Tibial nerve (tissue), 4 donors: ENCODE results near the gene MBD1. TPM values are rescaled to one million over a fixed set of nuclear protein-coding genes. Genes with fewer than 3 reads are reported as not detected.
"Not testable (repeated sequence)": the region's sequence is repeated elsewhere in the genome, so short reads cannot be mapped to it uniquely, and the experiment has no call there.

Experiments
- DNase-seq, 2 donors: peaks; one replicate each; pipeline ENCODE4 v3.0.0-alpha.2; 2019; ENCODE audit warnings: low spot score in 2 of 2
- H3K27ac ChIP-seq, 4 donors: fragments of 200-600 bp; sonication (generic) in 3 of 4; one replicate each; pipeline ENCODE4 v1.5.1; 2017 to 2019; ENCODE audit warnings: mild to moderate bottlenecking in 1 of 4
- H3K27me3 ChIP-seq, 2 donors: fragments of 200-600 bp; sonication (generic) in 1 of 2; one replicate each; pipeline versions ENCODE4 v1.5.1 to v1.6.0; 2017 to 2019
- H3K36me3 ChIP-seq, 3 donors: fragments of 200-600 bp; sonication (generic); one replicate each; pipeline ENCODE4 v1.5.1; 2018 to 2019
- H3K4me1 ChIP-seq, 4 donors: fragments of 200-600 bp; sonication (generic) in 3 of 4; one replicate each; pipeline ENCODE4 v1.5.1; 2017 to 2019
- H3K4me3 ChIP-seq, 4 donors: fragments of 200-600 bp; sonication (generic) in 3 of 4; one replicate each; pipeline ENCODE4 v1.5.1; 2017 to 2019; ENCODE audit warnings: mild to moderate bottlenecking in 1 of 4, moderate library complexity in 1 of 4
- H3K9me3 ChIP-seq, 4 donors: fragments of 200-600 bp; sonication (generic) in 3 of 4; one replicate each; pipeline ENCODE4 v1.5.1; 2017 to 2019
- EP300 ChIP-seq, 2 donors: sonication (generic); formaldehyde crosslinking; IDR thresholded peaks; one replicate each; pipeline ENCODE4 v1.6.1; 2017; ENCODE audit warnings: antibody characterized with exemption in 2 of 2, mild to moderate bottlenecking in 1 of 2
- POLR2A ChIP-seq, 2 donors: fragments of 450-650 bp; IDR thresholded peaks; one replicate each; pipeline ENCODE4 v1.6.1; 2017; ENCODE audit warnings: antibody characterized with exemption in 2 of 2, mild to moderate bottlenecking in 2 of 2, moderate library complexity in 2 of 2
- WGBS, 2 donors: methylation state at CpG; one replicate each; pipeline ENCODE4 v1.1.5; 2018; 5-methylcytosine and 5-hydroxymethylcytosine counted together
- total RNA-seq, 4 donors: library from RNA; depleted of rRNA; stranded (reverse); fragments of >200 nt; gene quantifications; one replicate each; pipeline ENCODE4 v1.1.0, GENCODE V29; 2016
- TF ChIP-seq, protein P1 (sequence below), 5 experiments: fragments of 200-600 bp in 3 of 5; fragments of 450-650 bp in 2 of 5; sonication (generic) in 3 of 5; IDR thresholded peaks; one replicate each; pipeline ENCODE4 v1.5.1; 2016 to 2019; ENCODE audit warnings: antibody characterized with exemption in 5 of 5, mild to moderate bottlenecking in 3 of 5, moderate library complexity in 2 of 5

The MBD1 gene
- total RNA-seq, 4 donors from 2014 or later, result 69.3 to 103 (median 85.7) TPM

GRCh38 chr18:50297621-50298442 is 16.5 kb upstream of the MBD1 start:
- Histone ChIP-seq H3K4me1 (peaks cover 0 to 14% (median 4%) of the 10 kb centered on the region in 4 donors), H3K9me3 (no peaks in the 10 kb centered on the region), H3K36me3 (no peaks in the 10 kb centered on the region), H3K4me3 (peak overlapping the region; percentile 19 to 53 (median 26)), H3K27ac (no peak overlapping the region), H3K27me3 (peaks cover 0 to 17% of the 10 kb centered on the region in 2 donors)
- DNase-seq, result peak; percentile 56 to 71
- TF ChIP-seq POLR2A (IDR thresholded peaks at IDR 0.05) (peak in 1 of 2 donors; percentile 10), EP300 (IDR thresholded peaks at IDR 0.05) (no peak)
- WGBS, 2 donors, result 10 to 12% methylated on average over 27 to 28 of the region's 28 CpGs

DNA sequence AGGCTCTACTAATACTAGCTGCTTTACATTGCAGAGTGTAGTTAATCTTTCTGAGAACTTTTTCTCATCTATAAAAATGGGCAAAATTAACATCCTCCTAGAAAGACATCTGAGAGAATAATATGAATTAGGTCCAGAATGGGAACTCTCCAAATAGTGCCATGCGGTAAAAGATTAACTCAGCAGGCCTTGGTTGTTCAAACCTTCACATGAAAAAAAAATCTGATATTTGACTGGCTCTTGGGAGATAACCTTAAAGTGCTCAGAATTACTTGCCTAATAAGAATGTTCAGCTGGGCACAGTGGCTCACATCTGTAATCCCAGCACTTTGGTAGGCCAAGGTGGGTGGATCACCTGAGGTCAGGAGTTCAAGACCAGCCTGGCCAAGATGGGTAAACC is 11.7 kb upstream of the MBD1 start:
- Histone ChIP-seq H3K9me3 (no peaks in the 10 kb centered on the region), H3K36me3 (no peaks in the 10 kb centered on the region), H3K4me1 (peaks cover 0 to 13% (median under 1%) of the 10 kb centered on the region in 4 donors), H3K4me3 (no peak overlapping the region), H3K27me3 (no peaks in the 10 kb centered on the region), H3K27ac (no peak overlapping the region)
- WGBS, 2 donors, result 93 to 96% methylated on average over 1 of the region's 1 CpG
- DNase-seq, result no peak
- TF ChIP-seq POLR2A (IDR thresholded peaks at IDR 0.05) (no peak), EP300 (IDR thresholded peaks at IDR 0.05) (no peak)
- TF ChIP-seq, protein P1, sequence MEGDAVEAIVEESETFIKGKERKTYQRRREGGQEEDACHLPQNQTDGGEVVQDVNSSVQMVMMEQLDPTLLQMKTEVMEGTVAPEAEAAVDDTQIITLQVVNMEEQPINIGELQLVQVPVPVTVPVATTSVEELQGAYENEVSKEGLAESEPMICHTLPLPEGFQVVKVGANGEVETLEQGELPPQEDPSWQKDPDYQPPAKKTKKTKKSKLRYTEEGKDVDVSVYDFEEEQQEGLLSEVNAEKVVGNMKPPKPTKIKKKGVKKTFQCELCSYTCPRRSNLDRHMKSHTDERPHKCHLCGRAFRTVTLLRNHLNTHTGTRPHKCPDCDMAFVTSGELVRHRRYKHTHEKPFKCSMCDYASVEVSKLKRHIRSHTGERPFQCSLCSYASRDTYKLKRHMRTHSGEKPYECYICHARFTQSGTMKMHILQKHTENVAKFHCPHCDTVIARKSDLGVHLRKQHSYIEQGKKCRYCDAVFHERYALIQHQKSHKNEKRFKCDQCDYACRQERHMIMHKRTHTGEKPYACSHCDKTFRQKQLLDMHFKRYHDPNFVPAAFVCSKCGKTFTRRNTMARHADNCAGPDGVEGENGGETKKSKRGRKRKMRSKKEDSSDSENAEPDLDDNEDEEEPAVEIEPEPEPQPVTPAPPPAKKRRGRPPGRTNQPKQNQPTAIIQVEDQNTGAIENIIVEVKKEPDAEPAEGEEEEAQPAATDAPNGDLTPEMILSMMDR (IDR thresholded peaks at IDR 0.05), result no peak

DNA sequence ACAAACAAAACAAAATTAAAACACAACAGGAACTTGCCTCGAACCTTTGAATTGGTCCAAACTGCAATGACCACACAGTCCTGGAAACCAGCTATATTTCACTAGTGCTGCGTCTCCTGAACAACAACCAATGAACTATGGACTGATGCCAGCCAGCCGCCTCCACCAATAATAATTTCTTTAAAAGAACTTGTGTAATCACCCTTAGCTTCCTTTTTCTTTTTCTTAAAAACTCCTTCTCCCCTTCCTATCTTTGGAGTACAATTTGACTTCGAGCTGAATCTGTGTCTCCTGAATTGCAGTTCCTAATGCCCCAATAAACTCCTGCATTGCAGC is 7.8 kb upstream of the MBD1 start:
- Histone ChIP-seq H3K27me3 (no peaks in the 10 kb centered on the region), H3K36me3 (peaks cover 0 to 23% (median 0%) of the 10 kb centered on the region in 3 donors), H3K27ac (no peak overlapping the region), H3K4me1 (peaks cover 0 to 15% (median 3%) of the 10 kb centered on the region in 4 donors), H3K9me3 (no peaks in the 10 kb centered on the region), H3K4me3 (no peak overlapping the region)
- 79 to 85% methylated on average over 4 of the region's 4 CpGs for WGBS, 2 donors
- no peak for DNase-seq
- TF ChIP-seq, protein P1 (IDR thresholded peaks at IDR 0.05), result no peak
- no peak for TF ChIP-seq POLR2A (IDR thresholded peaks at IDR 0.05)
- no peak for TF ChIP-seq EP300 (IDR thresholded peaks at IDR 0.05)

- not testable (repeated sequence) for DNase-seq, H3K27me3 ChIP-seq, H3K9me3 ChIP-seq
- peak overlapping the region; percentile 73 to 96 (median 86) for H3K27ac ChIP-seq
- H3K4me1 ChIP-seq, result peaks cover 0 to 15% (median 3%) of the 10 kb centered on the region in 4 donors
- H3K4me3 ChIP-seq, result peak overlapping the region; percentile 63 to 90 (median 78)
- WGBS, 2 donors, result 75 to 77% methylated on average over 21 of the region's 21 CpGs
- peaks cover 0 to 28% (median 0%) of the 10 kb centered on the region in 3 donors for H3K36me3 ChIP-seq
These were observed 7.2 kb upstream of the MBD1 start for GRCh38 chr18:50288348-50289107.

- TF ChIP-seq, protein P1 (IDR thresholded peaks at IDR 0.05), result peak; percentile 37 to 86 (median 43)
- peak; percentile 73 to 91 for TF ChIP-seq EP300 (IDR thresholded peaks at IDR 0.05)
- TF ChIP-seq POLR2A (IDR thresholded peaks at IDR 0.05), result peak in 1 of 2 donors; percentile 41
- Histone ChIP-seq H3K4me1 (peaks cover 0 to 17% (median 3%) of the 10 kb centered on the region in 4 donors), H3K9me3 (no peaks in the 10 kb centered on the region), H3K27ac (peak within 1 kb of the TSS; percentile 73 to 96 (median 86)), H3K27me3 (no peaks in the 10 kb centered on the region), H3K36me3 (peaks cover 0 to 37% (median 0%) of the 10 kb centered on the region in 3 donors), H3K4me3 (peak within 1 kb of the TSS; percentile 63 to 90 (median 78))
- DNase-seq, result peak; percentile 91 to 95
- 0% methylated on average over 56 to 75 of the region's 76 CpGs for WGBS, 2 donors
These were observed 6.4 kb upstream of the MBD1 start, which contains the start of gene CXXC1 for GRCh38 chr18:50287441-50288347. CXXC1 (minus strand) TSS chr18:50287692; CDS start chr18:50287589, 103 bp downstream.
